Kidney (tissue), 14 donors: ENCODE data around the gene GPR15LG. TPM values are rescaled to one million over a fixed set of nuclear protein-coding genes. Genes with fewer than 3 reads are reported as not detected.

ENCODE experiments used
- DNase-seq, 5 donors: peaks; one replicate each; pipeline ENCODE4 v3.0.0-alpha.2; 2013 to 2020
- FAIRE-seq: peaks from 2 replicates; lab custom pipeline; 2012; peaks lifted over from hg19 to GRCh38; lab: Jason Lieb, UNC
- H3K27ac ChIP-seq, 2 donors: one replicate each; pipeline ENCODE4 v1.7.0; 2013; ENCODE audit warnings: low read depth in 2 of 2, low read length in 2 of 2, inconsistent platforms in 1 of 2
- H3K27me3 ChIP-seq: one replicate; pipeline ENCODE4 v1.7.1; 2013; ENCODE audit warnings: low read length, inconsistent platforms; ENCODE audit not compliant: control insufficient read depth, insufficient read depth
- H3K36me3 ChIP-seq, 3 donors: one replicate each; pipeline versions ENCODE4 v1.7.0 to v1.7.1; 2013; ENCODE audit warnings: low read length in 3 of 3, control low read depth in 1 of 3, inconsistent platforms in 1 of 3; ENCODE audit not compliant: insufficient read depth in 3 of 3, control insufficient read depth in 2 of 3
- H3K4me1 ChIP-seq, 3 donors: one replicate each; pipeline versions ENCODE4 v1.7.0 to v1.7.1; 2013; ENCODE audit warnings: low read length in 3 of 3, inconsistent platforms in 1 of 3, low read depth in 1 of 3; ENCODE audit not compliant: control insufficient read depth in 2 of 3, insufficient read depth in 2 of 3
- H3K4me3 ChIP-seq, 3 donors: one replicate each; pipeline versions ENCODE4 v1.7.0 to v1.8.1; 2013; ENCODE audit warnings: low read length in 3 of 3, control low read depth in 1 of 3, inconsistent platforms in 1 of 3
- H3K9ac ChIP-seq, 3 donors: one replicate each; pipeline versions ENCODE4 v1.7.0 to v1.7.1; 2013; ENCODE audit warnings: low read length in 3 of 3, control low read depth in 1 of 3, inconsistent platforms in 1 of 3
- H3K9me3 ChIP-seq, 3 donors: one replicate each; pipeline versions ENCODE4 v1.7.0 to v1.7.1; 2013; ENCODE audit warnings: low read length in 3 of 3, control low read depth in 1 of 3, inconsistent platforms in 1 of 3; ENCODE audit not compliant: control insufficient read depth in 2 of 3, insufficient read depth in 1 of 3
- CTCF ChIP-seq: IDR thresholded peaks from 3 replicates; pipeline ENCODE4 v1.5.1; 2012; ENCODE audit warnings: mild to moderate bottlenecking, moderate library complexity, borderline replicate concordance; ENCODE audit not compliant: insufficient read depth; ENCODE audit errors: extremely low read depth
- intact Hi-C: fragments of 100-400 bp; cut with DNase I; formaldehyde crosslinking; loops from one replicate; pipeline ENCODE4 v1.11.1; 2022
- polyA plus RNA-seq: library from polyadenylated mRNA; stranded (reverse); fragments of 350-450 nt; fragmentation: Illumina TruSeq; extraction: RNeasy Lipid Tissue Mini Kit (QIAGEN cat#74804); gene quantifications from one replicate; pipeline ENCODE4 v1.2.3, GENCODE V29; 2014; ENCODE audit warnings: low read depth, low replicate concordance; ENCODE audit not compliant: insufficient read depth
- total RNA-seq: library from RNA; stranded (reverse); fragmentation: NEBNext Ultra II Directional; extraction: Animal tissue kit (Norgen Biotek cat#: 25700); gene quantifications from one replicate; pipeline ENCODE4 v1.2.1, GENCODE V29; 2021
- donor health status: control.
- donor health status: control.
- donor health status: control.
- donor health status: control.
- donor health status: control.
- donor health status: DM: yes; HTN: yes; CAD: no.
- donor health status: Normal renal cell carcinoma (clear cell type).

Gene GPR15LG
- total and polyA plus RNA-seq, 2 donors from 2014 or later, result 0.44 TPM; not detected in 1

- Histone ChIP-seq H3K36me3 (no peaks in the 10 kb centered on the region), H3K4me1 (peaks cover 0 to 3% (median 0%) of the 10 kb centered on the region in 3 donors), H3K9me3 (no peaks in the 10 kb centered on the region), H3K27me3 (peaks cover 20% of the 10 kb centered on the region), H3K27ac (no peak within 1 kb of the TSS), H3K4me3 (peak within 1 kb of the TSS in 1 of 3 donors; percentile 46), H3K9ac (no peak within 1 kb of the TSS)
- DNase-seq (peak in 4 of 5 donors; percentile 35 to 63 (median 46)), FAIRE-seq (no peak)
- intact Hi-C loops, result no loop called here
- no peak for TF ChIP-seq CTCF
Observed at GRCh38 chr10:84194424-84195043, 20.9 kb downstream of the GPR15LG start, which contains the start of gene CDHR1. CDHR1 (plus strand) TSS chr10:84194537; CDS start chr10:84194761, 224 bp downstream.

GRCh38 chr10:84195044-84195830 is 21.6 kb downstream of the GPR15LG start:
- intact Hi-C loops, result no loop called here
- DNase-seq (peak in 1 of 5 donors; percentile 49), FAIRE-seq (no peak)
- Histone ChIP-seq H3K9me3 (no peaks in the 10 kb centered on the region), H3K27ac (no peak overlapping the region), H3K27me3 (peaks cover 20% of the 10 kb centered on the region), H3K9ac (no peak overlapping the region), H3K36me3 (no peaks in the 10 kb centered on the region), H3K4me1 (peaks cover 0 to 3% (median 0%) of the 10 kb centered on the region in 3 donors), H3K4me3 (peak overlapping the region in 1 of 3 donors; percentile 46)
- no peak for TF ChIP-seq CTCF

GRCh38 chr10:84196083-84196482 is 22.5 kb downstream of the GPR15LG start:
- no peaks in the 10 kb centered on the region for H3K9me3 ChIP-seq
- H3K36me3 ChIP-seq, result no peaks in the 10 kb centered on the region
- no peak for TF ChIP-seq CTCF
- no peak overlapping the region for H3K27ac ChIP-seq
- no peak overlapping the region for H3K4me3 ChIP-seq
- H3K4me1 ChIP-seq, result peaks cover 0 to 3% (median 0%) of the 10 kb centered on the region in 3 donors
- no peak for DNase-seq
- no peak for FAIRE-seq
- no peak overlapping the region for H3K9ac ChIP-seq
- peaks cover 20% of the 10 kb centered on the region for H3K27me3 ChIP-seq
- intact Hi-C loops, result no loop called here
